Myocyte (in vitro differentiated cells): ENCODE data around the gene CEP57L1. TPM values are rescaled to one million over a fixed set of nuclear protein-coding genes. Genes with fewer than 3 reads are reported as not detected.

Experiments
- DNase-seq: peaks from one replicate; pipeline ENCODE4 v3.0.0-alpha.2; 2012; ENCODE audit warnings: low read depth
- total RNA-seq: library from RNA; depleted of rRNA; stranded (reverse); fragments of >200 nt; gene quantifications from 2 replicates; pipeline ENCODE4 v1.2.3, GENCODE V29; 2014

The CEP57L1 gene
- total RNA-seq, 1 donor from 2014 or later = 20.0 TPM

DNA sequence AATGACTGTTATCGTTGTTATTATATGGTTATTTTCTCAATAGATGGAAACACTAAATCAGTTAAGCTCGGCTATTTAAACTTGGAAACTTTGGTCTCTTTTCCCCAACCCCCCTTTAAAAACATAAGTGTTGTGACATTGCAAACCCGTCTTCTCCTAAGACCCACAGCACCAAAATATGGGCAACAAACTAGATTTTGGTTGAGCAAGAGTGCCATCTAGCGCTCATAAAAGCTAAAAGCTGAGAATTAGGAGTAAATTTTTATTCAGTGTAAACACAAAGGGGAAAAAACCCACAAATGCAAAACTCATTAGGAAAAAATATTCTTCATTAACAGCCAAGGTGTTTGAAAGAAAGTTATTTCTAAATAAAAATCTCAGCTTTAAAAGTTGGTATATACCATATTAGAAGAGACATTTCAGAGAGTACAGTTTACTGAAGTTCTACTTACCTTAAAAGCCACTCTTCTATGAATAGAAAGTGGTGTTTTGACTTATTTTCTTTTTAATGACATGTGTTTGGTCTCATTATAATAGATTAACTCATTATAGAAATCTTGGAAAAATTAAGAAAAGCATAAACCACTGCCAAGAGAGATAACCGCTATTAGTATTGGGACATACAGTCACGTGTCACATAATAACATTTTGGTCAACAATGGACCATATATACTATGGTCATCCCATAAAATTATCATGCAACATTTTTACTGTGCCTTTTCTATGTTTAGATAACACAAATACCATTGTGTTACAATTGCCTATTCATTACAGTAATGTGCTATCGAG is 21.8 kb upstream of the CEP57L1 start:
- DNase-seq = peak; percentile 82

- DNase-seq = no peak
These were observed 21.2 kb upstream of the CEP57L1 start for GRCh38 chr6:109074133-109074415.

DNA sequence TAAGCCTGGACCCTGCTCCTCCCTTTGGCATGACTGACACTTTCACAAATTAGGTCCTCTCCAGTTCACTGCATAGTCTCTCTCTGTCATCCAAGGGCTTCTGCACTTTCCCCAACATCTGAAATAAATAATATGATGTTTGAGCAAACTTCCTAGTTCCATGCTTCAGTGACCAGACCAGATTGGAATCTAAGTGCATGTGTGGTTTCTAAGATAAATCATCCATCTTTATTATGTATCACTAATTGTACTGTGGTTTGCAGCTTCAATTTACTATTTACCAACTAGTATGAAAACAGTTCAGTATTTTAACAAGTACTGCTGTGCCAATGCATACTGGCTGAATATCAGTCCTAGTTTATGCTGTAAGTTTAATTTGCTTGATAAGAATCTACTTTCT is 19.4 kb upstream of the CEP57L1 start:
- no peak for DNase-seq

GRCh38 chr6:109076377-109076776 is 18.9 kb upstream of the CEP57L1 start:
- no peak for DNase-seq

- peak; percentile 77 for DNase-seq
These were observed 15.3 kb upstream of the CEP57L1 start for GRCh38 chr6:109079981-109080380.

GRCh38 chr6:109081026-109081425 is 14.3 kb upstream of the CEP57L1 start:
- DNase-seq = no peak

DNA sequence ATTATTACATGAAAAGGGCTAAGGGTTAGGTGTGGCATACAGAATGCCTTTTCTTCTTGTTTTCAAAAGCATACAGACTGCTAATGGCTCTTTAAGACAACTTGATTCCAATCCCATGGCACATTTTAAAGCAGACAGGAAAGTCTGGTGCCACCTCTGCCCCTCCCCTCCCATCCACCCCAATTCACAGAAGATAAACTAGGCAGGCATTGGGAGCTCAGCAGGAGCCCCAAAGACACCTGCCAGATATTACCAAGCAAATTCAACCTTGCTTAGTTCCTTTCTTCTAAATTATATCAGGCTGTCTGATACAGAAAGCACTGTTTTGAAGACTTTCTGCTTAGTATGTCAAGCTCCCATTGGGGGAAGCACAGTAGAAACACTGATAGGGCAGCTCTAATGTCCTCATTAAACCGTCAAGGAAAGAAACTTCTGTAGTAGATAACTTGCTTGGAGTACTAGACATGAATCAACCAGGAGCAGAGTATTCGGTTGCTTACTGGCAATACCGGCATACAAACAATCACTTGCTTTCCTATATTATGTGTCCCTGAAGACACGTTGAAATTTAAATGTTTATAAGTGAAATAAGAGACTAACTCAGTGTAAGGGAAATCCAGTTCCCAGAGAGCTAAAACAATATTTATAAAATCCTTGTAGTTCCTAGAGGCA is 13.7 kb upstream of the CEP57L1 start:
- no peak for DNase-seq

DNA sequence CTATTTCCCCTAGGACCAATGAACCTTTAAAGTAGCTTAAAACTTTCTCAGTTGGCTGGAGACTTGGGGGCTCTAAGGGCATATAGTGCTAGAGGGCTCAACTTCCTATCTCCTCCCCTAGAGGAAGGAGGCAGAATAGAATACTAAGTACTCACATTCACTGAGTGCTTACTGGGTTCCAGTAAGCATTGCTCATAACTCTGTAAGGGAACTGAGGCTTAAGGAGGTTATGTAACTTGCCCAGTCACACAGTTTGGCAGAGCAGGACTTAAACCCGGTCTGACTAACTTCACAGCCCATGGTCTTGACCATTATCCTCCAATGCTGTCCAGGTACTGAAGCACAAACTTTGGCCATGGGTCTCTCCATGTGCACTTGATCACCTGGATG is 13.1 kb upstream of the CEP57L1 start:
- peak; percentile 18 for DNase-seq

- peak; percentile 72 for DNase-seq
These were observed 11.7 kb upstream of the CEP57L1 start for GRCh38 chr6:109083657-109084056.

GRCh38 chr6:109084146-109084545 is 11.2 kb upstream of the CEP57L1 start:
- DNase-seq = peak; percentile 69

DNA sequence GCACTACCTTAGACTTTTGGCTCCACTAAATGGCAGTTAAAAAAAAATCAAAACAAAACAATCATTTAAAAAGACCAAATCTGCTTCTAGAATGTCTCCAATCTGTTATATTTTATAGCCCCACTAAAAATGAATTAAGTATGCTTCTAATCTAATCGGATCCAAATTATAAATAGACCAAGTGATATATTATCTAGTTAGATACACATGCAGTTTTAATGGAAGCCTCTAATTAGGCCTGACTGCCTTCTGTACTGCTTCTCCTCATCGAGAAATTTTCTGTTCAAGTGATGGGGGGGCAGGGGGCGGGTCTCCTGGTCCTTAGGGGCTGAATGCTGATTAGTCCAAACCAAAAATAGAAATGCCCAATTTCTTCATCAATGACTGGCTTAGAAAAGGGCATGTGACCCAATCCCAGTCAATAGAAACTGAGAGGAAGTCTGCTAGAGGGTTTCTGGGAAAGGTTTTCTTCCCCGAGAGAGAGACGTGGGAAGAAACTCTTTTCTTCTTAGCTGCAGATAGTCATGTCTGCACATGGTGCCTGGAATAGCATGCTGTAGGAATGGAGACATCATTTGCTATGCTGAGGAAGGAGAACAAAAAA is 7.5 kb upstream of the CEP57L1 start:
- DNase-seq = no peak

- no peak for DNase-seq
These were observed 6.3 kb upstream of the CEP57L1 start for GRCh38 chr6:109088995-109089394.

GRCh38 chr6:109091314-109092024 is 3.8 kb upstream of the CEP57L1 start:
- no peak for DNase-seq

DNA sequence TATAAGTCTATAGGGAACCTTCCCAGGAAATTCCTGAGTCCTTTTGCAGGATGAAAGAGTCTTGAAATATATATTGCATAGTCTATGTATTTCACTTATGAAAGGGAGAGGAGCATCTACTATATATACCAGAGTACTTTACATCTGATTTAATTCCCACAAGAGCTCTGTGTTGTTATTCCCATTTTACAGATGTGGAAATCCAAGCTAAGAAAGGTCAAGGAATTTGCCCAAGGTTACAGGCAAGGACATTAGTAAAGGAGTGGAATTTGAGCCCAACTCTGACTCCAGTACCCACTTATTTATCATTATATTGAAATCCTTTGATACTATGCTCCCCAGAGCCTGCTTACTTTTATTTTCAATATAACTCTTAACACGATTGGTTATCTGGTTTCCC is 3.2 kb upstream of the CEP57L1 start:
- DNase-seq = no peak

- peak; percentile 21 for DNase-seq
These were observed 1.4 kb upstream of the CEP57L1 start for GRCh38 chr6:109093732-109094415.

- DNase-seq = peak; percentile 96
These were observed 781 bp upstream of the CEP57L1 start, which contains the start of gene SESN1 for GRCh38 chr6:109094416-109095035. Gene SESN1, minus strand, starts transcription at chr6:109094846. Its CDS starts 773 bp downstream, at chr6:109094073.

DNA sequence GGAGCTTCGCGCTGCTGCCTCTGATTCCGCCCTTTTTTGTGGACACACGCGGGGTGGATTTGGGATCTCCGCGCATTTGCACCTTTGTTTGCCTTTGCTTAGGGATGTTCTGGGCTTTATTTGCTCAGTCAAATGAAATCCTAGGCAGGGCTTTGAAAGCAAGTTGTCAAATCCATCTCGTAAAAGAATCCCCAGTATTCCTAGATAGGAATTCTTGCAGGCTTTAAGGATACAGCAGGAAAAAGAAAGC is 453 bp downstream of the CEP57L1 start:
- no peak for DNase-seq

DNA sequence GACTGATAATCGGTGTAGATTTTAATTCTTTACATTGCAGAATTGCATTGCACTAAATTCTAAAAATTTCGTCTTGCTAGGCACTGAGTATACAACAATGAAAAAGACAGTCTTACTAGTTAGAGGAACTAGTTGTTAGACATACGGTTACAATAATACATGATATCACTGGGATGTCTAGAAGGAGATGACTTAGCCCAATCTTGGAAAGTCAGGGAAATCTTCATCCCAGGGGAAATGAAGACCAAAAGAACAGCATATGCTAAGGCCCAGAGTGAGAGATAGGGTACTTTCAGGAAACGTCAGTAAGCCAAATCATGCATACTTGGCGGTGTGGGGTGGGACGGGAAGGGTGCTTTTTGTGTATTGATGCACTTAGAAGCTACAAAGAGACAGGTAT is 901 bp downstream of the CEP57L1 start:
- no peak for DNase-seq

DNA sequence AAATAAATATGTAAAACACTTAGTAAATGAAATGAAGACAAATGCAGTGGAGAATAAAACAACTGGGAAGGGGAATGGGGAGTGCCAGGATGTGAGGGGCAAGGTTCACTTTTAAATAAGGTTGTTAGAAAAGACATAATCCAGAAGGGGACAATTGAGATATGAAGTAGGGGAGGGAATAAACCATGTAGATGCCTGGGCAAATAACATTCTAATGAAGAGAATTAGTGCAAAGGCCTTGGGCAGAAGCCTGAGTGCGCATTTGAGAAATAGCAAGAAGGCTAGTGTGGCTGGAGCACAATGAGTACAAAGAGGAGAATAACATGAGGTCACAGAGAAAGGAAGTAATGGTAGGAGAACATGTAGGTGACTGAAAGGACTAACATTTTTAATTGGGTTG is 2.4 kb downstream of the CEP57L1 start:
- no peak for DNase-seq

- DNase-seq = no peak
These were observed 7.5 kb downstream of the CEP57L1 start for GRCh38 chr6:109102762-109103161.

- no peak for DNase-seq
These were observed 8.6 kb downstream of the CEP57L1 start for GRCh38 chr6:109103942-109104341.
